ENCODE measurements around the gene CNPY2.

Gene CNPY2

DNA sequence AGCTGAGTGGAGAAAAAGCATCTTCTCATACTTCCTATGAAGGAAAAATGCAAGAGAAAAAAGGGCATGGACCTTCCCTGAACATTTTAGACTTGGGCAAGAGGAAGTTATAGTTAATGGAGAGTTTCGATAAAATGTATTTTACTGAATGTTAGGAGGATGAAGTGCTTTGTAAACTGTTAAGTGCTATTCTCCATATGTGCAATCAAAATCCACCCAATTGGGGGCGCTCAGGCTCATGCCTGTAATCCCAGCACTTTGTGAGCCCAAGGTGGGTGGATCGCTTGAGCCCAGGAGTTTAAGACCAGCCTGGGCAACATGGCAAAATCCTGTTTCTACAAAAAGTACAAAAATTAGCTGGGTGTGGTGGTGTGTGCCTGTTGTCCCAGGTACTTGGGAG, 1.9 kb upstream of the CNPY2 start:
- TF ChIP-seq, protein P1, sequence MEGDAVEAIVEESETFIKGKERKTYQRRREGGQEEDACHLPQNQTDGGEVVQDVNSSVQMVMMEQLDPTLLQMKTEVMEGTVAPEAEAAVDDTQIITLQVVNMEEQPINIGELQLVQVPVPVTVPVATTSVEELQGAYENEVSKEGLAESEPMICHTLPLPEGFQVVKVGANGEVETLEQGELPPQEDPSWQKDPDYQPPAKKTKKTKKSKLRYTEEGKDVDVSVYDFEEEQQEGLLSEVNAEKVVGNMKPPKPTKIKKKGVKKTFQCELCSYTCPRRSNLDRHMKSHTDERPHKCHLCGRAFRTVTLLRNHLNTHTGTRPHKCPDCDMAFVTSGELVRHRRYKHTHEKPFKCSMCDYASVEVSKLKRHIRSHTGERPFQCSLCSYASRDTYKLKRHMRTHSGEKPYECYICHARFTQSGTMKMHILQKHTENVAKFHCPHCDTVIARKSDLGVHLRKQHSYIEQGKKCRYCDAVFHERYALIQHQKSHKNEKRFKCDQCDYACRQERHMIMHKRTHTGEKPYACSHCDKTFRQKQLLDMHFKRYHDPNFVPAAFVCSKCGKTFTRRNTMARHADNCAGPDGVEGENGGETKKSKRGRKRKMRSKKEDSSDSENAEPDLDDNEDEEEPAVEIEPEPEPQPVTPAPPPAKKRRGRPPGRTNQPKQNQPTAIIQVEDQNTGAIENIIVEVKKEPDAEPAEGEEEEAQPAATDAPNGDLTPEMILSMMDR (conservative IDR thresholded peaks at IDR 0.05; ENCODE audit: low read depth, low read length): no peak
- H3K4me3 ChIP-seq (ENCODE audit: low read length): no peak overlapping the region
- no peak for DNase-seq (ENCODE audit: low read depth)

- TF ChIP-seq, protein P1 (conservative IDR thresholded peaks at IDR 0.05; ENCODE audit: low read depth, low read length): no peak
- peak overlapping the region; percentile 94 for H3K4me3 ChIP-seq (ENCODE audit: low read length)
- DNase-seq (ENCODE audit: low read depth): no peak
Measured at GRCh38 chr12:56315249-56315621, 553 bp downstream of the CNPY2 start.

- H3K4me3 ChIP-seq (ENCODE audit: low read length): no peak overlapping the region
- TF ChIP-seq, protein P1 (conservative IDR thresholded peaks at IDR 0.05; ENCODE audit: low read depth, low read length): no peak
- no peak for DNase-seq (ENCODE audit: low read depth)
Measured at GRCh38 chr12:56311003-56311402, 4.8 kb downstream of the CNPY2 start.

- TF ChIP-seq, protein P1 (conservative IDR thresholded peaks at IDR 0.05; ENCODE audit: low read depth, low read length): no peak
- no peak for DNase-seq (ENCODE audit: low read depth)
- no peak overlapping the region for H3K4me3 ChIP-seq (ENCODE audit: low read length)
Measured at GRCh38 chr12:56308714-56309113, 7.1 kb downstream of the CNPY2 start.

- TF ChIP-seq, protein P1 (conservative IDR thresholded peaks at IDR 0.05; ENCODE audit: low read depth, low read length): no peak
- no peak overlapping the region for H3K4me3 ChIP-seq (ENCODE audit: low read length)
- no peak for DNase-seq (ENCODE audit: low read depth)
Measured at GRCh38 chr12:56307221-56307965, 8.4 kb downstream of the CNPY2 start.

DNA sequence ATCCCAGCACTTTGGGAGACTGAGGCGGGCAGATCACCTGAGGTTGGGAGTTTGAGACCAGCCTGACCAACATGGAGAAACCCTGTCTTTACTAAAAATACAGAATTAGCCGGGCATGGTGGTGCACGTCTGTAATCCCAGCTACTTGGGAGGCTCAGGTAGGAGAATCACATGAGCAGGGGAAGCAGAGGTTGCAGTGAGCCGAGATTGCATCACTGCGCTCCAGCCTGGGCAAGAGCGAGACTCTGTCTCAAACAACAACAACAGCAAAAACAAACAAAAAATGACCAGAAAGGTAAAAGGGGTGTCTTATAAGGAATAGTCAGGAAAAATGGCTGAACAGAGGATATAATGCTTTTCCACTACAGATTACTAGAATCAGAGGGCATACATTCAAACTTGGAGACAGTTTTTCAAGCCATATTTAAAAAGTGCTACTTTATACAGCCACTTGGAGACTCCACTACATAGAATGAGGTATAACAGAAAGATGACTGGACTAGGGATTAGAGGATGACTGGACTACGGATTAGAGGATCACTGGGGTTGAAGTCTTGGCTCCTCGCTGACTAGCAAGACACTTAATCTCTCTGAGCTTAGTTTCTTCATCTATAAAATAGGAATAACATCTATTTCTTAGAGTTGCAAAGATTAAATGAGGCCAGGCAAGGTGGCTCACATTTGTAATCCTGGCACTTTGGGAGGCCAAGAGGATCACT, 10.8 kb downstream of the CNPY2 start:
- TF ChIP-seq, protein P1 (conservative IDR thresholded peaks at IDR 0.05; ENCODE audit: low read depth, low read length): no peak
- H3K4me3 ChIP-seq (ENCODE audit: low read length): no peak overlapping the region
- DNase-seq (ENCODE audit: low read depth): no peak

GRCh38 chr12:56304276-56304675, 11.5 kb downstream of the CNPY2 start:
- no peak for DNase-seq (ENCODE audit: low read depth)
- no peak overlapping the region for H3K4me3 ChIP-seq (ENCODE audit: low read length)
- TF ChIP-seq, protein P1 (conservative IDR thresholded peaks at IDR 0.05; ENCODE audit: low read depth, low read length): no peak

Measured in retinal pigment epithelial cell (primary cell).